GM18502 (cell line): ENCODE data around the gene ITFG2.

Experiments used
- ATAC-seq: cut with Tn5 transposase; IDR thresholded peaks from one replicate; pipeline ENCODE4 v1.9.1; 2021; ENCODE audit warnings: mild to moderate bottlenecking; ENCODE audit not compliant: unreplicated experiment, poor library complexity

Gene ITFG2

DNA sequence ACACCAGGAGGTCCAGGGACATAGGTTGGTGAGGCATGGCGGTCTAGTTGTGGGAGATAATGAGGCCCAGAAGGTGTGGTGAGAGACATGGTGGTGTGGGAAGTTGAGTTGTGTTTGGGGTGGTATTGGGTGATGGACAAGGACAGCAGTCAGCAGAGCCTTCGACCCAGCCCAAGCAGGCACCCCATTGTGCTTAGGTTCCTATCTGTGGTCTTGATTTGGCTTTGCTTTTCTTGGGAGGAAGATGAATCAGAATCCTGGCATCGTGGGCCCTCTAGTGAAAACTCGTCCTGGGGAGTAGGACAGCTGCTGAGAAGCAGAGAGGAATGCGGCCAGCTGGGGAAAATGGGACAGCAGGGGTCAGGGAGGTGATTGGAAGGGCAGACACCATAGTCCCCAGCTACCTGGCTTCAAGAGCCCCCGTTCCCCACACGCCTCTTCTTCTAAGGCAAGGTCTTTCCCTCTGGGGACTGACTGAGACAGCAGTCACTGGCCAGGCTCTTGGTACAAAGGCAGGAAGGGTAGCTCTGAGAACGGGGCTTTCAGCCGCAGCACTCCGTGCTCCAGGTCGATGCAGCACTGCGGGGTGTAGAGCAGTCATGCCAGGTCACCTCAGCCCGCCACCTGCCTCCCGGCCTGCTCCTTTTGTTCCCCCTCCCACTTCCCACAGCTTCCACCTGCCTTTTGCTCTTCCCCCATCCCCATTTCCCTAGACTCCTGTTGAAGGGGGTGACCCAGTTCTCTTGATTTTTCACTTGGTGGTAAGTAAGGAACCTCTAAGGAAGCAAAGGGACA, 14.4 kb downstream of the ITFG2 start:
- ATAC-seq: no peak

DNA sequence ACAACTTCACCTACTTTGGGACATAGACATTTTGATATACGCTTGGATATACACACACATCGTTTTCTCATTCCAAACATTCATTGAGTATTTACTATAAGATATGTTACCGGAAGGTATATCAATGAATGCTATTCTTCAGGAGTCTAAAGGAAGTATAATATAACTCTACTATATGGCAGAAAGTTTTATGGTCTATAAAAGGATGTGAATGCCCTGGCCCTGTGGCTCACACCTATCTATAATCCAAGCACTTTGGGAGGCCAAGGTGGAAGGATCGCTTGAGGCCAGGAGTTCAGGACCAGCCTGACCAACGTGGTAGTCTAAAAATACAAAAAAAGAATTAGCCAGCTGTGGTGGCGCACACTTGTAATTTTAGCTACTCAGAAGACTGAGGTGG, 16.8 kb downstream of the ITFG2 start:
- ATAC-seq: no peak

DNA sequence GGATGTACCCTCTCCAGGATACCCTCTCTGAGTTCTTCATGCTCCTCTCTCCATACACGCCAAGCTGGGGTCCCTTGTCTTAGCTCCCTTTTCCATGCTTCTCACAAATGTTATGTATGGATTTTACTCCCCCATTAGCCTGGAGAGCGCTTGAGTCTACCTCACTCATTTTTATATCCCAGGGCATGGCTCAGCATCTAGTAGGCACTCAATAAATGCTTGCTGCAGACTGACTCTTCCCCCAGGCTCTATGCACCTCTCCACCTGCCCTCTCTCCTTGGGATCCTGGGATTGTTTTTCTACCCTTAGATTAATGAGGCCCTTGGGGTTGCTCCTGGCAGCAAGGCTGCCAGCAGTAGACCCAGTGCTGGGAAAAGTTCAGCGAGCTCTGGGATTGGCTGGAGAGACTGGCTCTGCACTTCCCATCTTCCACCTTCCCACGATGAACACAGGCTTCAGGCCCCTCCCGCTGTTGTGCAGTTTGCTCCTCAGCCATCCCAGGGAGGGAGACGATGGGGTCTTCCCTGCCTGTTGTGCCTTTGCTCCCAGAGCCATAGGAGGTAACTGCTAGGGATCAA, 20.2 kb downstream of the ITFG2 start:
- no peak for ATAC-seq

DNA sequence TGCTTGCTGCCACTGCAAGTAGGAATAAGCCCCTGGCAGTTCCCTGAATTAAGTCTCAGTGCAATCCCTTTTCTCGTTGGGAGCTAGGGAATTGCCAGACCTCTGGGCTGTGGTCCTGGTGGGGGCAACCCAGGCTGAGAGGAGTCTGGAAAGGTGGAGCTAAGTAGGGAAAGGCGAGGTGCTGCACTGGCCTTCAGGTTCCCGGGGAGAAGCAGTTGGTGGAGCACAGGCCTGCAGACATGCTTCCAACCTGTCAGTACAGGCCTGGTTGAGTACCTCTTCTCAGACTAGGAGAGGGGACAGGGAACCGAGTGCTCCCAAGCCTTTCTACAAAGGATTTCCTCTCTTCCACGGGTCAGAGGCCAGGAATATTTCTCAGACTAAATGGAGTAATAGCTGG, 20.9 kb downstream of the ITFG2 start:
- no peak for ATAC-seq

DNA sequence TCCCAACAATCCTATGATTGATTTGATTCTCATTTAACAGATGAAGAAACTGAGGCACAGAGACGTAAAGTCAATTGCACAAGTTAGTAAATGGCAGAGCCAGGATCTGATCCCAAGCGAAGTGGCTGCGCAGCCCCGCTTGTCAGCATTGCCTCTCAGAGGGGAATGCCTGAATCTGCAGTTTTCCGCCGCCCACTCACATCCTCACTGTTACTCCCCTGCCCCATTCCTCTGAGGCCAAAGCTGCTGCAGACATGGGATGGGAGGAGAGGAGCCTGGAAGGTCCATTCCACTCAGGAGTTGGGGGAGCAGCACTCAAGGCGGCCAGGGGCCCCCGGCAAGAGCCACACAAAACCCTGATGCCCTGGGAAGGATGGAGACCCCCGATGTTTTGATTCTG, 21.3 kb downstream of the ITFG2 start:
- no peak for ATAC-seq

DNA sequence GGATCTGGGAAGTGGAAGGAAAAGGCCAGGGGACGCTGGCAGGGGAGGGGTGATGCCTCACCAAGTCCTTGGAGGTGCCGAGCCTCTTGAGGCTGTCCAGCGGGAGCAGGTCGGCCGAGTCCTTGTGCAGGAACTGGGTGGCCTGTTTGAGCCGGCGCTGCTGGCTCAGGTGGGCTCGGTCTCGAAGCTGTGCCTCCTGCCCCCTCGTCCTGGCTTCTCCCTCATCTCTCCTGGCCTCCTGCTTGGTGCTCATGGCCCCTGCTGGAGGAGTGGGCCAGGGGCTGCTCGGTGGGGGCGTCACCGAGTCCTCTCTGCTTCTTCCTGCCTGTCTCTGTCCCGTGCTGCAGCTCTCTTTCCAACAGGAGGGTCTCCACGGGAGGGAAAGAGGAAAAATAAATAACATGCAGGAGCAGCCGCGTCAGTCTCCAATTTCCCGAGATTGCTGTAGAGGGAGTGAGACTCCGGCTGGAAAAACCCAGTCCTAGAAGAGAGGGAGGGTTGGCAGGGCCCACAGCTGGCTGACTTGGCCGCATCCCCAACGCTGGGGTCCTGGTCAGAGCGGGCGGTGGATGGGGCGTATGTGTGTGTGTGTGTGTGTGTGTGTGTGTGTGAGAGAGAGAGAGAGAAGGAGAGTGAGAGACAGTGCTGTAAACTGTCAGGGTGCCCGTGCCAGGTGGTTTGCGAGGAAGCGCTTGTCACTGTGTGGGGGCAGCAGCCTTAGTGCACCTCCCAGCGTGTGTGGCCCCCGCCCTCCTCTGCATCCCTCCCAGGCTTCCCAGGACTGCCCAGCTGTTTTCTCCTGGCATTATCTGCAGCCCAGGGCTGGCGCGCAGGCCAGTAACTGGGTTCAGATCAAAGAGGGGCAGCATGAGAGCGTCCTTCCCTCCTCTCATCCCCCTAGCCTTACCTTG, 22.4 kb downstream of the ITFG2 start, which contains the start of gene NRIP2:
NRIP2 (minus strand) TSS at position 455 of the 911 bp plus-strand sequence; CDS start at position 403, 52 bp downstream.
- ATAC-seq: no peak

DNA sequence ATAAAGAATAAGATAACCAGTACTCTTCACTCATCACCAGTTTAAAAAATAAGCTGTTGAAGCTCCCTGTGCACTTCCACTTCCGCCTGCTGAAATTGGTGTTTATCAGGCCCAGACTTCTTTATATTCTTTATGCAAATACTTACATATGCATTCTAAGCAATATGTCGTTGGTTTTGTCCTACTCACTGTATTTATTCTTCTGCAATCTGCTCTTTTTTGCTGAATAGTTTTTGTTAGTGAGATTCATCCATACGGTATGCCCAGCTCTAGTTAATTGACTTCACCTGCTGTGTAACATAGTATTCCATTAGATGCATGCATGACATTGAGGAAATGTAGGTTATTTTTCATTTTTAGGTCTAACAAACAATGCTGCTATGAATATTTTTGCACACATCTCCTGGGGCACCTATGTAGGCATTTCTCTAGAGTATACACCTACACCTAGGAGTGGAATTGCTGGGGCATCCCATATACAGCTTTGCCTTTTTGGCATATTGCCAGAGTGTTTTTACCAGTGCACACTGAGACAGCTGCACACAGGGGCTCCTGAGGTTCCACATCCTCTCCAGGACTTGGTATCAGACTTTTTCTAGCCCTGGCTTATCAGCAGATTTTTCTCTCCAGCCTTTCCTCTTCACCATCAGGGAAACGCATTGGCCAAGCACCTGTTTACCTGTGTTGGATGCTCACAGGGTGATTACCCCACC, 23.4 kb downstream of the ITFG2 start:
- no peak for ATAC-seq

DNA sequence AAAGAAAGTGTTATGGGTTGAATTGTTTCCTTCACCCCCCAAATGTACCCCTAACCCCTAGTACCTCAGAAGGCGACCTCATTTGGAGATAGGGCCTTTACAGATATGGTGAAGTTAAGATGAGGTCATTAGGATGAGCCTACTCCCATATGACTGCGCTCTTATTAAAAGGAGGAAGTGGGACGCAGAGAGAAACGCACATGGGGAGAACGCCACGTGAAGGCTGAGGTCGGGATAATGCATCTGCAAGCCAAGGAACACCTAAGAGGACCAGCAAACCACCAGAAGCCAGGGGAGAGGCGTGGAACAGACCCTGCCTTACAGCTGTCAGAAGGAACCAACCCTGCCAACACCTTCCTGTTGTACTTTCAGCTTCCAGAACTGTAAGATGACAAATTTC, 24.1 kb downstream of the ITFG2 start:
- no peak for ATAC-seq

DNA sequence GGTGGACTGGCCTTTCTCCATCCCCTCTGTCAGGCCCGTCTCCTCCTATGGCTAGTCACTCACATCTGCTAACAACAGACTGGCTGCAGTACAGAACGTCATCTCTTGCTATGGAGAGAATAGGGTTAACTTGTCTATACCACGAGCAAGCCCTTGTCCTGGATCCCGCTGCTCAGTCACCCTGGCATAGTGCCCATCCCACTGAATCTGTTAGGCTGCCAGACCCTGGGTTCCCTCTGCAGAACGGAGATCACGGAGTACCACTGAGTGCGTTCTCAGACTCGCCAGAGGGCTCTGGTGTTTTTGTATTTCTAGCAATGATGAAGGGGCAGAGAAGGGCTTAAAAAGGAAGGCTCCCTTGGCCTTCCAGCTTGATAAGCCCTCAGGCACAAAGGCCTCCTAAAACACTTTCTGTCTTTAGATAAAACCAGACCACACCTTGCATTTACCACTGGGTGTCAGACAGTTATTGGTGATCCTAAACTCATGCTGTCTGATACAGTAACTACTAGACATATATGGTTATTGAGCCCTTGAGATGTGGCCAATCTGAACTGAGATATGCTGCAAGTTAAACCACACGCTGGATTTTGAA, 28.7 kb downstream of the ITFG2 start:
- ATAC-seq: no peak

DNA sequence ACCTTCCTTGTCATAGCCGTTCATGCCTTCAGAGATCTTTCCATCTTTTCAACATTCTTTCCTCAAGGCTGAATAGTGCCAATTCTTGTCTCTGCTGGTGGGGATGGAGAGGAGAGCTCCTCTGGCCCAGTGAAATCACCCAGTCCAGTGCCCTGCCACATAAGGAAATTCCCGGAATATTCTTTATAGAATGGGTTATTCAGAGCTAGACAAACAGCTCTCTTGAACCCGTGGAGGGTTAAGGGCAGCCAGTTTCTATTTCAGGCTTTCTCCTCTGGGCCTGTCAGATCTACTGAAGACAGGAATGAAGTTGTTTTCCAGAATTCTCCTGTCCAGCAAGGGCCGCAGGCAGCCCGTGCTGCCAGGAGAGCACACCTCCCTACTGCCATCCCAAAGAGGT, 30.5 kb downstream of the ITFG2 start:
- ATAC-seq: no peak

DNA sequence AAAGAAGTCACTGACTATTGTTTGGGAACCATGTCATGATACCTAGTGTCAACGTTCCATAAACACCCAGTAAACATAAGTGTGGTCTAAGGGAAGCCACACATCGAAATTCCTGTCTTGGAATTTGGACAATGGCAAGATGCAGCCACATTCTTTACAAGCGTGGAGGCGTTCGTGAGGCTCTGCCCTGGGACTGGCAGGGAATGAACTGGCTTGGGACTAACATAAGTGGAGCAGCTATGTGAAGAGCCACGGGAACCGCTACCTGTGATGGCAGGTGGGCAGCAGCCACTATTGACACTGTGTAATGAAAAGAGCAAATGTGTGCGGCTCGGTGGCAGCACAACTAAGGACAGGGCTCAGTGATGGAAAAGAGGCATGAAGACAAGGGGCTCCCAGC, 32.3 kb downstream of the ITFG2 start:
- no peak for ATAC-seq

DNA sequence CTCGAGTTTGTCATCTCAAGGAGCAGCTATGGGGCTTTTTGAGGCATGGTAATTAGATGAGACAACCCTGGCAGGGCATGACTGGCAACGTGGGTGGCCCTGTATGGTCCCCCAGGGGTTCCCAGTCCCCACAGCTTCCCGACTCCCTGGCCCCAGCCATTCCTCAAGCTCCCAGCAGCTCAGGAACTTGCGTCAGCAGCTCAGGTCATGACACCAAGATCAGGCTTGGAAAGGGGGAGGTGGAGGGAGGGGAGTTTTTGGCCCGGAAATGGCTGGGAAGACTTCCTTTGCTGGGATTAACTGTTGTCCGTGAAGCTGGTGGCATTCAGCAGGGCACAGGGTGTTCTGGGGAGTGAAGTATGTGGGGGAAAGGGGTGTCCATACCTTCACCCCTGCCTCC, 32.8 kb downstream of the ITFG2 start:
- ATAC-seq: no peak

DNA sequence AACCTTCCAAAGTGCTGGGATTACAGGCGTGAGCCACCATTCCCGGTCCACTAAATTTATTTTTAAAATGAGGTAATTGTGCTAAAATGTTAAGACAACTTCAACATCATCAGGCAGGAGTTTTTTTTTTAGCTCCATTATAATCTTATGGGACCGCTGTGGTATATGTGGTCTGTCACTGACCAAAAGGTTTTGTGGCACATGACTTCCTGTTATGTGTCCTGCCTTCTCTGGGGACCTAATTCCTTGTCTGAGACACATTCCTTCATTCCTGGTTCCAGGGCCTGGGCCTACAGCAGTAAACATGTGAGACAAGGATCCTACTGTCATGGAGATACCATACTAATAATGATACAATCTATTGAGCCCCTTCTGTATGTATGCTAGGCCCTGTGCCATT, 39.5 kb downstream of the ITFG2 start:
- no peak for ATAC-seq

DNA sequence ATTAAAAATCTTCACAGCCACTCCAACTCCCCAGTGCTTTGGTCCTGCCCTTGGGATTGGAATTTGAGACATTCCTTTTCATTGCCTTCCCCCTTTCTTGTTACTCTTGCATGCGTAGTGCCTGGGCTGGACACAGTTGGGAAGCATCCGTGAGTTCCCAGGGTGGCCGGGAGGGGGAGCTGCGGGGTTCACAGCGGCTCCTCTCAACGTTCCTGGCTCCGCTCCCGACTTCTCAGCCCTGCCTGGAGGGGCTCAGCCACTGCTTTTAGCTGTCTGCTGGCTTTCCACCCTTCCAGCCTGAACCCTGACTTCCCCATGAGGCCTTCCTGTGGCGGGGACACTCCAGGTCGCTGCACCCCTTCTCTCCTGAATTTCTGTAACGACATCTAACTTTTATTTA, 41.2 kb downstream of the ITFG2 start:
- ATAC-seq: no peak

DNA sequence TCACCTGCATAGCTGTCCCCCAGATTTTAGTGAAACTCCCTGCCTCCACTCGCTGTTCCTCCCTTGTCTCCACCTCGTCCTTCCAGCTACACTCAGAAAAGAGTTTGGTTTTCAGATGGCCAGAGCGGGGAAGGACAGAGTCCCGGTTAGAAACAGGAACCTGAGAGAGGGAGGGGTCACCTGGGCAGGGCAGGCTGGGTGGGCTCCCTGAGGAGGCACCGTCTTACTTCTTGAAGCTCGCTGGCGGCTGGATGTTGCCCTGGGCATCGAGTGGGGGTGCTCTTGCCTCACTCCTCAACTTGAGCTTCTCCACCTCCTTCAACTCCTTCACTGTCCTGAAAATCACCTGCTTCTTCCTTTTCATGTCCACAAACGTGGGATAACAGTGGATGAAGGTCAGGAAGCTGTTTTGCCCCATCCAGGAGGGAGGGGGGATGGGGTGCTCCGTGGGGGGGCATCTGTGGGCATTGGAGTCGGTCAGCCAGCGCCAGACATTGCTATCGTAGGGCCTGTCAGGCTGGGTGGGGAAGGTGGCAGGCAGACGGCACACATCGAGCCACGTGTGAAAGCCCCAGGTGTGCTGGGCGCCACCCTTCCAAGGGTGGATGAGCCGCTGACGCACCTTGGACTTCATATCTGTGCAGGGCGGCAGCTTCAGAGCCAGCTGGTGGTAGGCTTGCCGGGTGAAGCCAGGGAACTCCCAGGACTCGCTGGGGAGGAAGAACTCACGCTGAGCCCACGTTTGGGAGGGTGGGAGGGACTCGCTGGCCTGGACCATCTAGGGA, 42.4 kb downstream of the ITFG2 start:
- no peak for ATAC-seq

DNA sequence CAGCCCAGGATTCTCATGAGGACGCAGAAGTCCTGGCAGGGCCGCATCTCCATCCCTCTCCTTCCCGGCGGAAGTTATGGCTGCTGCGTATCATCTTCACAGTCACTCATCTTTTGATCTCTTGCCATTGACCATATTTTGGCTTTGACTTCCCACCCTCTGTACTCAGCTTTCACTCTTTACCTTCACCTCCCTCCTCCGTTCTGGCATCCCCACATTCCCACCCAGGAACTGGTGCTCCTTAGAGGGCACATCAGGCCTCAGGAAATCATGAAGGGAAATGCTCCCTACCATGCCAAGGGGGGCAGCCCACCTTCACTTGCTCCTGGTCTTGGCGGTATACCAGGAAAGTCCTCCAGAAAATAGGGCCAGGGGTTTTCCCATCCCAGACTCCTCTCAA, 43.1 kb downstream of the ITFG2 start:
- no peak for ATAC-seq

DNA sequence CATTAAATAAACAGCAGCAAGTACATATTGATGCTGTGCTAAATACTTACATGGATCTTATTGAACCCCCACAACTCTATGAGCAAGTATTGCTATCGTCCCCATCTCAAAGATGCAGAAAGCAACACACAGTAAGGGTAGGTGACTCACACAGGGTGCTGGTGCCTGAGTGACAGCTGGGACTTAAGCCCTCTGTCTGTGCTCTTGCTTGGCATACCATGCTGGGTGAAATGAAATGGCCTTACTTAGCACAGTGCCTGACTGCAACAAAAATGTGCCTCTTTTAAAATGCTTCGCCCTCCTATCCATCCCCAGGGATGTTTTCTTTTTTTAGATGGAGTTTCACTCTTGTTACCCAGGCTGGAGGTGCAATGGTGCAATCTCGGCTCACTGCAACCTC, 43.6 kb downstream of the ITFG2 start:
- no peak for ATAC-seq

DNA sequence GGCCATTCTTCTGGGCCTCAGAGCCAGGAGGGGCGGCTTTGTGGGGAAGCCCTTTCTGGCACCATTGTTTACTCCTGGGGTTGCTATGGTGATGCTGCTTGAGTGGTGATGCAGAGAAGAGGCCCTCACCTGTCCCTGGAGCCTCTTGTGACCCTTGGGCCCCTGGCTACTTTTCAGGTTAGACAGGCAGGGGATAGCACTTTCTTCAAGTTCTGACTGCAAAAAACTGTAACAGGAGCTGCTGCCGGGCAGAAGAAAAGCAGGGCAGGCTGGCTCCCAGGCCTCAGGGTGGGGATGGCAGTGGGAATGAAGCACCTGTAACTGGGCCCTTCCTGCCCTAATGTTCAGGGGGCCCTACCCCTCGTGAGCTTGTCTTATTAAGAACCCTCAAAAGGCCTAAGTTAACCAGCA, 44.6 kb downstream of the ITFG2 start, which contains the start of gene TEX52:
TEX52 (minus strand) TSS at position 19 of the 411 bp plus-strand sequence; CDS start at position 6, 13 bp downstream.
- ATAC-seq: no peak

DNA sequence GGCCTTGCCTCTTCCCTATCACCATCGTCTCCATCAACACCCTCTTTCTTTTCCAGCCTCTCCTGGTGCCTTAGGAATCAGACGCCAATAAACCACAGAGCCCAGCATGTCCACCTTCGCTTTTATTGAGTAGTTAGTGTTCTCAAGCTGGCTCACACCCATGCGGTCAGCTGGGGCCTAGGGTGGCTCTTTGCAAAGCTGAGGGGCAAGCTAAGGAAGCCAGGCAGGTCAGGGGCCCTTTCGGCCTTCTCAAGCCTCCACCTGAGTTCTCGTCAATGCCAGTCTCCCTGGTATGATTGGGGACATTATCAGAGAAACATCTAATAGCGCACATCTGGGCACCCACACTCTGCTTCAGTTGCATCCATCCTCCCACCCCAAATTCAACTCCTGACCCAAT, 45.1 kb downstream of the ITFG2 start:
- ATAC-seq: no peak
